Sigmoid colon (tissue), 4 donors: ENCODE results near the gene ALKBH3.

ENCODE experiments used
- CTCF ChIP-seq, 4 experiments: fragments of 450-650 bp in 3 of 4; fragments of 200-600 bp in 1 of 4; IDR thresholded peaks; one replicate each; pipeline ENCODE4 v1.5.1; 2016 to 2019; ENCODE audit warnings: antibody characterized with exemption in 4 of 4, mild to moderate bottlenecking in 3 of 4, moderate library complexity in 2 of 4
- EP300 ChIP-seq, 4 donors: sonication (generic); formaldehyde crosslinking; IDR thresholded peaks; one replicate each; pipeline ENCODE4 v1.6.1; 2017; ENCODE audit warnings: antibody characterized with exemption in 4 of 4
- POLR2A ChIP-seq, 2 donors: fragments of 450-650 bp; IDR thresholded peaks; one replicate each; pipeline ENCODE4 v1.6.1; 2016; ENCODE audit warnings: antibody characterized with exemption in 2 of 2, mild to moderate bottlenecking in 2 of 2, moderate library complexity in 2 of 2

DNA sequence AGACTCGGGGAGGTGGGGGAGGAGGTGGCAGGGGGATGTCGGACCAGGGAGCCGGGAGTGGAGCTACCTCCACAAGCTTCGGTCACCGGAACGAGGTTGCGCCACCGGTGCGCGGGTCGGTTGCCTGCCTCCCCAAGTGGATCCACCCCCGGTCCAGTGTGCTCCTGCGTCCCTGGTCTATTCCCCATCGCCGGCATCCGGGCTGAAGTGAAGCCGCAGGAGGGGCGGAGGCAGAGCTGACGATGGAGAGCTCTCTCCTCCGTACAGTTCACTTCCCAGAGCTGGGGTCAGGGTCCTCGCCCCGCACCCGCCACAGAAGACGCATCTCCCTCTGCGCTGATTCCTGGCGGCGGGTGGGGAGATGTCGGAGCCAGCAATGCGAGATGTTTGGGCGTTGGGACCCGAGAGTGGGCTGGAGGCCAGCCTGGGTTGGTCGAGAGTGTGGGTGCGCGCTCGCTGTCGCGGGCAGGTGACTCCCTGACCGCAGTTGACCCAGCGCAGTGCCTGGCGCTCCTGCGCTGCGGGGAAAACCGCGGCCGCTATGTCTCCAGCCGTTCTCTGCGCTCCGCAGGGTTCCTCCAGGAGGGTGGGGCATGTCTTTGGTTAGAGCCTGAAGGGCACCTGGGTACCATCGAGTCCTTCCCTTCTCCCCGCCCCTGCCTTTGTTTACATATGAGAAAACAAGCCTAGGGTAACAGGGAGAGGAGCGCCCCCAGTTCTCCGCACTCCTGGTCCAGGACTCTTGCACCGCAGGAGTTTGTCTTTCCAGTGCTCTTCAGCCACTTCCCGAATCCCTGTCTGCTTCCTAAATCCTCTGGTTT is 63.5 kb downstream of the ALKBH3 start:
- TF ChIP-seq EP300 (IDR thresholded peaks at IDR 0.05) (no peak), CTCF (IDR thresholded peaks at IDR 0.05) (no peak), POLR2A (IDR thresholded peaks at IDR 0.05) (no peak)
